Middle frontal gyrus (tissue), 1 donor: ENCODE data around the gene MRPL52.
"Not testable (repeated sequence)": the region's sequence is repeated elsewhere in the genome, so short reads cannot be mapped to it uniquely, and the experiment has no call there.

Source experiments
- DNase-seq: peaks from one replicate; pipeline ENCODE4 v3.0.0-alpha.2; 2015; ENCODE audit warnings: low spot score; ENCODE audit errors: extremely low spot score

The MRPL52 gene

DNA sequence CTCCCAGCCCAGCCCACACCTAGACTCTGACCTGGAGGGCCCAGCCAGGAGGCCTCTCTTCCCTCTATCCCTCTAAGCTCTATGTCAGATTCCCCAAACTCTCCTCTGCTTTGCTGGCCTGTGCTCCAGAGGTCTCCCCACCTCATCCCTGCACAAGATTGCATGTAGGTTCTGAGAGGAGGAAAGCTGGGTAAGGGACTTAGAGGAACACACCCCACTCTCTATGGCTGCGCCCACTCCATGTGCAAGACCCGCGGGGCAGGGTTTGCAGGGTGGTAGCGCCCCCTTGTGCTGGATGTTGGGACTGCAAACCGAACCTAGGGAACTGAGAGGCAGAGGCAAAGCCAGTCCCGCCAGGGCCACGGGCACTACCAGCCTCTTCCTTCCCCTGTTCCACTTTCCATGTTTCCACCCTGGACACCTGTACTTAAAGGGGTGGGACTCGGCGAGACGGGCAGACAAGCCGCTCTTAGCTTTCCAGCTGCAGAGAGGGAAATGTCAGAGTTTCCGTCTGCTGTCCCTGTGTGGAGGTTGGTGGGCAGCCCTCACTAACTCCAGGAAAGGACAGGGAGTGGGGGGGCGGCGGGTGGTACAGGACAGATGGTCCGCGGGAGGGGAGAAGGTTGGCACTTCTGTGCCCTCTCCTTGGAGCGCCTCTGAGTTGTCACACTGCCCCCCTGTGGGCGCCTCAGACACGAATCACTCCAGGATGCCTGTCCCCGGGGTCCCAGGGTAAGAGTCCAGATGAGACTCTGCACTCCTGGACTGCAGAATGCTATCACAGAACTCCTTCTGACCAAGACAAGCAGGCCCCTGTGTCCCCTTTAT, 23.5 kb downstream of the MRPL52 start:
- peak; percentile 54 for DNase-seq

DNA sequence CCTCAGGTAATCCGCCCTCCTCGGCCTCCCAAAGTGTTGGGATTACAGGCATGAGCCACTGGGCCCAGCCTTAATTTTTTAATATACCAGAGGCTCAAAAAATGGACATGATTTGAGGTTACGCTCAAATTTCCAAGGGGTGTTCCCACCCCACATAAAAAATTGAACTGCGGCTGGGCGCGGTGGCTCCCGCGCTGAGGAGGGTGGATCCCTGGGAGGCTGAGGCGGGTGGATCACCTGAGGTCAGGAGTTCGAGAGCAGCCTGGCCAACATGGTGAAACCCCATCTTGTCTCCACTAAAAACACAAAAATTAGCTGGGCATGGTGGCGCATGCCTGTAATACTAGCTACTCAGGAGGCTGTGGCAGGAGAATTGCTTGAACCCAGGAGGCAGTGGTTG, 24.6 kb downstream of the MRPL52 start:
- not testable (repeated sequence) for DNase-seq

DNA sequence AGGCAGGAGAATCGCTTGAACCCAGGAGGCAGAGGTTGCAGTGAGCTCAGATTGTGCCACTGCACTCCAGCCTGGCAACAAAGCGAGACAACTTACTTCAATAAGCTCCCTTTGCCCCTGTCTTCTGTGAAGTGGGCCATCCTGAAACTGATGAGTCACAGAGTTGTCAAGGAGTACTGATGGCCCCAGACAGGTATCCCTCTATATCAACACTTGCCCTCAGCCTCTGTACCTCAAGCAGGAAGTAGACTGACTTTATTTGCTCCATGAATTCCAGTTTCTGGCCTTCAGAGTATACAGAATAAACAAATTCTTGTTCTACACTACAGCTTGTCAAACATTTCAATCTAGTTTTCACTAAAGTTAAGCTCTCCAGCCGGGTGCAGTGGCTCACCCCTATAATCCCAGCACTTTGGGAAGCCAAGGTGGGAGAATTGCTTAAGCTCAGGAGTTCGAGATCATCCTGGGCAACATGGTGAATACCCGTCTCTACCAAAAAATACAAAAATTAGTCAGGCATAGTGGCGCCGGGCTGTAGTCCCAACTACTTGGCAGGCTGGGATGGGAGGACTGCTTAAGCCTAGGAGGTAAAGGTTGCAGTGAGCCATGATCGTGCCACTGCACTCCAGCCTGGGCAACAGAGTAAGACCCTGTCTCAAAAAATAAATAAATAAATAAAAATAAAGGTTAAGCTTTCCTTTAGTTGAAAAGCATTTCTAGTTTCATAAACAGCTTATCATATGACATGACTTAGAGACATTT, 25.5 kb downstream of the MRPL52 start:
- no peak for DNase-seq

DNA sequence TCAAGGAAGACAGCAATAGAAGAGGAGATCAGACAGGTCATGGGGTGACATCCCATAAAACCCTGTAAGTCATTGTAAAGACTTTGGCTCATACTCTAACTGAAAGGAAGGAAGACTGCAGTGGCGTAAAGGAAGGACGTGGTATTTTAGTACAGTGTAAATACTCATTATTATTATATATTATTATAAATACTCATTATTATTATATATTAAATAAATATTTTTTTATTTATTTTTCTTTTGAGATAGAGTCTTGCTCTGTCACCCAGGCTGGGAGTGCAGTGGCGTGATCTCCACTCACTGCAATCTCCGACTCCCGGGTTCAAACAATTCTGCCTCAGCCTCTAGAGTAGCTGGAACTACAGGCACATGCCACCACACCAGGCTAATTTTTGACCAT, 26.7 kb downstream of the MRPL52 start:
- DNase-seq = no peak

- not testable (repeated sequence) for DNase-seq
Measured at GRCh38 chr14:22860377-22860776, 30.7 kb downstream of the MRPL52 start.

GRCh38 chr14:22861651-22862050, 32.0 kb downstream of the MRPL52 start:
- DNase-seq = no peak

DNA sequence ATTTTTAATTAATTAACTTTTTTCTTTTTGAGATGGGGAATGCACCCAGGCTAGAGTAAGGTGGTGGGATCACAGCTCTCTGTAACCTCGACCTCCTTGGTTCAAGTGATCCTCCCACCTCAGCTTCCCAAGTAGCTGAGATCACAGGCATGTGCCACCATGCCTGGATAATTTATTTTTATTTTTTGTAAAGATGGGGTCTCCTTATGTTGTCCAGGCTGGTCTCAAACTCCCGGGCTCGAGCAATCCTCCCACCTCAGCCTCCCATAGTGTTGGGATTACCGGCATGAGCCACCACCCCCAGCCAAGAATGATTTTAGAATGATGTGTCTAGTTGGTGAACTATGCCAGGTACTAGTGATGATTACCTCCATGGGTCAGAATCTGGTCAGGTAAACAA, 35.3 kb downstream of the MRPL52 start:
- no peak for DNase-seq

- DNase-seq = no peak
Measured at GRCh38 chr14:22865424-22866405, 36.0 kb downstream of the MRPL52 start.

DNA sequence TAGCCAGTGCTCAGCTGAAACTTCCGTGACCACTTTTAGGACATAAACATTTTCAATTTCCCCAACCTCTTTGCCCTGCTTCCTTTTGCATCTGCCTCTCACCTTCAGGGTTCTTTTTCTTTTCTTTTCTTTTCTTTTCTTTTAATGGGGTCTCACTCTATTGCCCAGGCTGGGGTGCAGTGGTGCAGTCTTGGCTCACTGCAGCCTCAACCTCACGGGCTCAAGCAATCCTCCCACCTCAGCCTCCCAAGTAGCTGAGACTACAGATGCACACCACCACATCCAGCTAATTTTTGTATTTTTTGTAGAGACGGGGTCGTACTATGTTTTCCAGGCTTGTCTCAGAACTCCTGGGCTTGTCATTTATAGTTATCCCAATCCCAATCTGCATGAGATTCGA, 37.2 kb downstream of the MRPL52 start:
- no peak for DNase-seq

GRCh38 chr14:22870811-22871223, 41.1 kb downstream of the MRPL52 start:
- DNase-seq = no peak

- DNase-seq = peak; percentile 58
Measured at GRCh38 chr14:22871224-22872032, 41.7 kb downstream of the MRPL52 start, which contains the start of gene LRP10. Gene LRP10 (plus strand): TSS chr14:22871740. CDS start chr14:22872304, 564 bp downstream.

GRCh38 chr14:22872033-22872832, 42.5 kb downstream of the MRPL52 start:
- DNase-seq = no peak

GRCh38 chr14:22872833-22873520, 43.3 kb downstream of the MRPL52 start:
- DNase-seq = no peak

- DNase-seq = no peak
Measured at GRCh38 chr14:22875003-22875747, 45.5 kb downstream of the MRPL52 start.

DNA sequence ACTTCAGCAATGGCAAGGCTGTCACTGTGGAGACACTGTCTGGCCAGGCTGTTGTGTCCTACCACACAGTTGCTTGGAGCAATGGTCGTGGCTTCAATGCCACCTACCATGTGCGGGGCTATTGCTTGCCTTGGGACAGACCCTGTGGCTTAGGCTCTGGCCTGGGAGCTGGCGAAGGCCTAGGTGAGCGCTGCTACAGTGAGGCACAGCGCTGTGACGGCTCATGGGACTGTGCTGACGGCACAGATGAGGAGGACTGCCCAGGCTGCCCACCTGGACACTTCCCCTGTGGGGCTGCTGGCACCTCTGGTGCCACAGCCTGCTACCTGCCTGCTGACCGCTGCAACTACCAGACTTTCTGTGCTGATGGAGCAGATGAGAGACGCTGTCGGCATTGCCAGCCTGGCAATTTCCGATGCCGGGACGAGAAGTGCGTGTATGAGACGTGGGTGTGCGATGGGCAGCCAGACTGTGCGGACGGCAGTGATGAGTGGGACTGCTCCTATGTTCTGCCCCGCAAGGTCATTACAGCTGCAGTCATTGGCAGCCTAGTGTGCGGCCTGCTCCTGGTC, 46.1 kb downstream of the MRPL52 start:
- DNase-seq = no peak

DNA sequence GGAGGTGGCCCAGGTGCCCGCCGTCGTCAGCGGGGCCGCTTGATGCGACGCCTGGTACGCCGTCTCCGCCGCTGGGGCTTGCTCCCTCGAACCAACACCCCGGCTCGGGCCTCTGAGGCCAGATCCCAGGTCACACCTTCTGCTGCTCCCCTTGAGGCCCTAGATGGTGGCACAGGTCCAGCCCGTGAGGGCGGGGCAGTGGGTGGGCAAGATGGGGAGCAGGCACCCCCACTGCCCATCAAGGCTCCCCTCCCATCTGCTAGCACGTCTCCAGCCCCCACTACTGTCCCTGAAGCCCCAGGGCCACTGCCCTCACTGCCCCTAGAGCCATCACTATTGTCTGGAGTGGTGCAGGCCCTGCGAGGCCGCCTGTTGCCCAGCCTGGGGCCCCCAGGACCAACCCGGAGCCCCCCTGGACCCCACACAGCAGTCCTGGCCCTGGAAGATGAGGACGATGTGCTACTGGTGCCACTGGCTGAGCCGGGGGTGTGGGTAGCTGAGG, 47.4 kb downstream of the MRPL52 start:
- no peak for DNase-seq
